Coronary artery (tissue), 2 donors: ENCODE measurements around the gene NOX5.

Experiments
- DNase-seq: peaks from one replicate; pipeline ENCODE4 v3.0.0-alpha.2; 2017; ENCODE audit warnings: low spot score
- H3K27ac ChIP-seq, 2 donors: fragments of 200-600 bp; sonication (generic); one replicate each; pipeline ENCODE4 v1.5.1; 2016 to 2019
- H3K4me3 ChIP-seq: fragments of 200-600 bp; sonication (generic); 2 replicates; pipeline ENCODE4 v1.5.1; 2016; ENCODE audit warnings: mild to moderate bottlenecking, moderate library complexity
- TF ChIP-seq, protein P1 (sequence below): fragments of 200-600 bp; sonication (generic); IDR thresholded peaks from one replicate; pipeline ENCODE4 v1.5.1; 2019; ENCODE audit warnings: antibody characterized with exemption

The NOX5 gene

DNA sequence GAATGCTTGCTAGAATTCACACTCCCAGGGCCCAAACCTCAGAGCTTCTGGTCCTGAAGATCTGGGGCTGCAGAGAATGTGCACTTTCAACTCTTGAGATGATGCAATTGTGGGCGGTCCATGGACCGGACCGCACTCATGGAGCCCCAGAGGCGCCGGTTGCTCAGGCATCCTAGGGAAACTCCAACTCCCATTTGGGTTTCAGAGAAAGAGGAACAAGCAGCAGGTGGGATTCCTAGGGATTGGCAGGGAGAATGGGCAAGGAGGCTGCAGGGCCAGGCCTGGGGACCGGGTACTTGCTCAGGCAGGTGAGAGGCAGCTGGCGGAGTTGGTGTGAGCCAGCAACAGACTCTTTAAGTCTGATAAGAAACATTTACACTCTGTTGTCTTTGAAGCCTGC is 3.5 kb downstream of the NOX5 start:
- DNase-seq, result no peak
- TF ChIP-seq, protein P1, sequence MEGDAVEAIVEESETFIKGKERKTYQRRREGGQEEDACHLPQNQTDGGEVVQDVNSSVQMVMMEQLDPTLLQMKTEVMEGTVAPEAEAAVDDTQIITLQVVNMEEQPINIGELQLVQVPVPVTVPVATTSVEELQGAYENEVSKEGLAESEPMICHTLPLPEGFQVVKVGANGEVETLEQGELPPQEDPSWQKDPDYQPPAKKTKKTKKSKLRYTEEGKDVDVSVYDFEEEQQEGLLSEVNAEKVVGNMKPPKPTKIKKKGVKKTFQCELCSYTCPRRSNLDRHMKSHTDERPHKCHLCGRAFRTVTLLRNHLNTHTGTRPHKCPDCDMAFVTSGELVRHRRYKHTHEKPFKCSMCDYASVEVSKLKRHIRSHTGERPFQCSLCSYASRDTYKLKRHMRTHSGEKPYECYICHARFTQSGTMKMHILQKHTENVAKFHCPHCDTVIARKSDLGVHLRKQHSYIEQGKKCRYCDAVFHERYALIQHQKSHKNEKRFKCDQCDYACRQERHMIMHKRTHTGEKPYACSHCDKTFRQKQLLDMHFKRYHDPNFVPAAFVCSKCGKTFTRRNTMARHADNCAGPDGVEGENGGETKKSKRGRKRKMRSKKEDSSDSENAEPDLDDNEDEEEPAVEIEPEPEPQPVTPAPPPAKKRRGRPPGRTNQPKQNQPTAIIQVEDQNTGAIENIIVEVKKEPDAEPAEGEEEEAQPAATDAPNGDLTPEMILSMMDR, result no peak
- H3K4me3 ChIP-seq, result no peak overlapping the region
- no peak overlapping the region for H3K27ac ChIP-seq

DNA sequence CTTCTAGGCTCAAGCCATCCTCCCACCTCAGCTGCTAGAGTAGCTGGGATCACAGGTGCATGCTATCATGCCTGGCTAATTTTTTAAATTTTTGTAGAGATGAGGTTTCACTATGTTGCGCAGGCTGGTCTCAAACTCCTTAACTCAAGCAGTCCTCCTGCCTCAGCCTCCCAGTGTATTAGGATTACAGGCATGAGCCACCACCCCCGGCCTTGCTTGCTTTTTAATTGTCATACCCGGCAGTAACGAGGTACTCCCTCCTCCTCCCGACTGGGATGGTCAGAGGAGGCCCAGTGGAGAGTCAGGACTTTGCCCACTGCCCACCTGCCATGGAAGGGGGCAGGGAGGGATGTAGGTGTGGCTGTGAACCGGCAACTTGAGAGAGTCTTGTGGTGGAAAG is 4.5 kb downstream of the NOX5 start:
- H3K27ac ChIP-seq, result no peak overlapping the region
- no peak for DNase-seq
- TF ChIP-seq, protein P1, result no peak
- H3K4me3 ChIP-seq, result no peak overlapping the region

DNA sequence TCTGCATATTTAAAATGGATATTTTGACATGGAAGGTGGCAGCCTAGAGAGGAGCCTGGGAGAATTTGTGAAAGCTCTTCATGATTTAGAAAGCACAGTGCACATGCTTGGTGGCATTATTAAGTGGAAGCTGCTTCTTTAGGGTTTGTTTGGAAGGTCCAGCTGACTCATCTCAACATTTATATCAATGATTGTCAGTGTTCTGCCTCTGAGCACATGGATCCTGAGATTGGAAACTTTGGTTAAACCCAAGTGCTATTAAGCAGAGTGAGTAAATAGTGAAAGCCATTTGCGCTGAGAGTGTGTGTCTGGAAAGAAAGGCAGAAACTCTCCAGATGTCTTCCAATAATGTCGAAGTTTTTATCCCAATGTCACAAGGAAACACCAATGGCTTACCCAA is 7.4 kb downstream of the NOX5 start:
- DNase-seq, result no peak
- H3K4me3 ChIP-seq, result no peak overlapping the region

DNA sequence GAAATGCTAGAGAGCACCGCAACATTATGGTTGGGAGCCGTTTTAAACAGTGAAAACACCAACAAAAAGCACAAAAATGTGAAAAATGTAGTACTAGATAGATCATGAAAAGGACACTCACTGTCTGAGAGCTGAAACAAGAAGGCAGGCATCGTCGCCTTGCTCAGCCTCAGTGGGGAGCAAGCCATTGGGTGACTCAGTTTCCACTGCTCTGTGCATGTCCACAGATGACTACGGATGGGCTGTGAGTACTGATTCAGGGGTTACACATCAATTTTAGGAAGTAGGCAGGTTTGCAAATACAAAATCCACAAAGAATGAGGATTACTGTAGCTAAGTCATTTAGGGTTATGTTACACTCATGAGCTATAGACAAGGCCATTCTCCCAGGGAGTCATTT is 10.8 kb downstream of the NOX5 start:
- TF ChIP-seq, protein P1, result no peak
- no peak overlapping the region for H3K4me3 ChIP-seq
- H3K27ac ChIP-seq, result no peak overlapping the region
- DNase-seq, result no peak

More for the DNA sequence above, 7.4 kb downstream of the NOX5 start:
- TF ChIP-seq, protein P1, result no peak
- no peak overlapping the region for H3K27ac ChIP-seq

DNA sequence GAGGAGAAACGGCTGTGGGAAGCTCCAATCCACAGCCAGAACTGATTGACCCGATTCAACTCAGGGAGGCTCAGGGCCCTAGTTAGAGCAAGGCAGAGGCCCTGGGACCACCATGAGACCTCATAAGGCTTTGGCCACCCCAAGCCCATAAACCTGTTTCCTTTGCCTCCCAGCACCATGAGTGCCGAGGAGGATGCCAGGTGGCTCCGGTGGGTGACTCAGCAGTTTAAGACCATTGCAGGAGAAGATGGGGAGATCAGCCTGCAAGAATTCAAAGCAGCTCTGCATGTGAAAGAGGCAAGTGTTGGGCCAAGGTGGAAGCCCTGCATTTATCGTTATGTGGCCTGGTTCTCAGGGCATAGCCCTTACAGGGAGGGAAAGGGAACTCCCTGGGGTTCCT is 11.9 kb downstream of the NOX5 start:
- Histone ChIP-seq H3K4me3 (no peak overlapping the region), H3K27ac (no peak overlapping the region)
- DNase-seq, result no peak
- TF ChIP-seq, protein P1, result no peak

DNA sequence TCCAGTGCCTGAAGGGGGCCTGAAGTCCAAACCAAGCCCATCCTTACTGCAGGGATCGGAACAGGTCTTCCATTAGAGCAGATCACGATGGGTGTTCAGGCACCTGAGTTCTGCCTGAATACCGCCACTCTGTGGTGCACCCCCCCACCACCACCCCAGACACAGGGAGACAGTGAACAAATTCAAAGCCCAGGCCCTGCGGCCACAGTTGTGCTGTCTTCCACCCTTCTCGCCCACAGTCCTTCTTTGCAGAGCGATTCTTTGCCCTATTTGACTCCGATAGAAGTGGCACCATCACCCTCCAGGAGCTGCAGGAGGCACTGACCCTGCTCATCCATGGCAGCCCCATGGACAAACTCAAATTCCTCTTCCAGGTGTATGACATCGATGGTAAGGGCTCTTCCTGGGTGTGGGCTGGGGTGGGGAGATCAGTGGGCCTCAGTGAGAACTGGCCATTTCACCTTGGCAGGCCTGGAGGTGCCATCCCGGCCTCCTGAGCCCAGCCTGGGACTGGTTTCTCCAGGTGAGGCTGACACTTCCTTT is 13.6 kb downstream of the NOX5 start:
- H3K4me3 ChIP-seq, result no peak overlapping the region
- DNase-seq, result no peak
- TF ChIP-seq, protein P1, result no peak
- H3K27ac ChIP-seq, result no peak overlapping the region
